Measurements from ENCODE around the gene CCDC47. TPM values are rescaled to one million over a fixed set of nuclear protein-coding genes. Genes with fewer than 3 reads are reported as not detected.

Gene CCDC47
- total RNA-seq, 1 experiment from 2014 or later = 147 TPM

DNA sequence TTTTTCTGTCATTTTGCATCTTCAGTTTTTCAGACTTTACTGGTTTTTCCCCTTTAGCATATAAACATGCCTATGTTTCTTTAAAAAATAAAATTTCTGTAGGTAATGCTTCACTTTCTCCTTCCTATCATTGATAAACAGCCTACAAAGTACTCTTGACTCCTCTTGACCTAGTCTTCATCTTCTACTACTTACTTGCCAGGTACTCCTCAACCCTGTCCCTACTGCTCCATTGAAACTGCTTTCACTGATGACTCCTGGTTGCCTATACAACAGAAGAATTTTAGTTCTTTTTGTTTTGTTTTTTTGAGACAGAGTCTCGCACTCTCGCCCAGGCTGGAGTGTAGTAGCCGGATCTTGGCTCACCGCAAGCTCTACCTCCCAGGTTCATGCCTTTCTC lies 7.5 kb upstream of the CCDC47 start:
- H3K27ac ChIP-seq (ENCODE audit: low read length) = peak overlapping the region; percentile 61
- H3K9me2 ChIP-seq (replicated peaks; ENCODE audit: low read length) = no peaks in the 10 kb centered on the region
- ATAC-seq = no peak
- H3F3A ChIP-seq (ENCODE audit: low read length, unreplicated experiment) = peaks cover 4% of the 10 kb centered on the region
- H3K4me1 ChIP-seq (ENCODE audit: insufficient read depth, low read length) = peaks cover 88% of the 10 kb centered on the region
- H3K4me2 ChIP-seq (ENCODE audit: low read length) = peak overlapping the region; percentile 69
- H3K9ac ChIP-seq (ENCODE audit: low read length) = no peak overlapping the region
- intact Hi-C loops (cut with micrococcal nuclease) = no loop called here
- no TSS peak for BruUV-seq (replicated peaks)
- peaks cover 36% of the 10 kb centered on the region for H3K36me3 ChIP-seq (ENCODE audit: low read depth, low read length)
- peaks cover 82% of the 10 kb centered on the region for H4K20me1 ChIP-seq (ENCODE audit: low read length)
- CTCF ChIA-PET = no interaction called here
- TF ChIP-seq EZH2 (IDR thresholded peaks at IDR 0.05; ENCODE audit: low read length, unreplicated experiment) (no peak), EZH2phosphoT487 (IDR thresholded peaks at IDR 0.05; ENCODE audit: borderline replicate concordance, low read length) (no peak)
- TF ChIP-seq, protein P1, sequence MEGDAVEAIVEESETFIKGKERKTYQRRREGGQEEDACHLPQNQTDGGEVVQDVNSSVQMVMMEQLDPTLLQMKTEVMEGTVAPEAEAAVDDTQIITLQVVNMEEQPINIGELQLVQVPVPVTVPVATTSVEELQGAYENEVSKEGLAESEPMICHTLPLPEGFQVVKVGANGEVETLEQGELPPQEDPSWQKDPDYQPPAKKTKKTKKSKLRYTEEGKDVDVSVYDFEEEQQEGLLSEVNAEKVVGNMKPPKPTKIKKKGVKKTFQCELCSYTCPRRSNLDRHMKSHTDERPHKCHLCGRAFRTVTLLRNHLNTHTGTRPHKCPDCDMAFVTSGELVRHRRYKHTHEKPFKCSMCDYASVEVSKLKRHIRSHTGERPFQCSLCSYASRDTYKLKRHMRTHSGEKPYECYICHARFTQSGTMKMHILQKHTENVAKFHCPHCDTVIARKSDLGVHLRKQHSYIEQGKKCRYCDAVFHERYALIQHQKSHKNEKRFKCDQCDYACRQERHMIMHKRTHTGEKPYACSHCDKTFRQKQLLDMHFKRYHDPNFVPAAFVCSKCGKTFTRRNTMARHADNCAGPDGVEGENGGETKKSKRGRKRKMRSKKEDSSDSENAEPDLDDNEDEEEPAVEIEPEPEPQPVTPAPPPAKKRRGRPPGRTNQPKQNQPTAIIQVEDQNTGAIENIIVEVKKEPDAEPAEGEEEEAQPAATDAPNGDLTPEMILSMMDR (conservative IDR thresholded peaks at IDR 0.05; ENCODE audit: low read depth, low read length) = no peak
- H3K4me3 ChIP-seq (ENCODE audit: low read length) = peak overlapping the region; percentile 37
- no peaks in the 10 kb centered on the region for H3K27me3 ChIP-seq (ENCODE audit: low read length)
- no peak overlapping the region for H2AFZ ChIP-seq (ENCODE audit: low read length)
- DNase-seq = no peak
- POLR2A ChIA-PET (ENCODE audit: unreplicated experiment) = interaction anchor here (0.6 kb wide), 2 partner anchors 46 to 296 kb away, joined by 3 to 5 read pairs; partner anchors contain the start of gene PSMC5
- H3K79me2 ChIP-seq (ENCODE audit: low read length) = peaks cover 99% of the 10 kb centered on the region
- H3K9me3 ChIP-seq (ENCODE audit: low read length) = no peaks in the 10 kb centered on the region

DNA sequence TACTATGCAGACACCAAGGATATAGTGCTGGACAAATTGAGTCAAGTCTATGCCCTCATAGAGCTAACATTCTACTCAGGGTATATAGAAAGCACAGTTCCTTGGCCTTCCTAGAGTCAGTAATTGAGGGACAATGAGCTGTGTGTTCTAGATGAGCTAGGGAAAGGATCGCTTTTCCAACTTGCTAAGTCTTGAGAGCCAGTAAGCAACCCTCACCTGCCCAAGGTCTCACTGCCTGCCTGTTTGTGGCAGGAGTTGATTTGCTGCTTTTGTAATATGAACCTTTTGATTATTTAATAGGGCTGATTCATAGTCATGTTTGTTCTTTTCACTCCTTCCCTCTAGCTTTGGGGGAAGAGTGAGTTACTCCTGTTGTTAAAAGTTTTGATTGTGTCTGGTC lies 7.1 kb upstream of the CCDC47 start:
- Histone ChIP-seq H3K4me2 (ENCODE audit: low read length) (peak overlapping the region; percentile 69), H3K9me3 (ENCODE audit: low read length) (no peaks in the 10 kb centered on the region), H3K79me2 (ENCODE audit: low read length) (peaks cover 99% of the 10 kb centered on the region), H3K27ac (ENCODE audit: low read length) (peak overlapping the region; percentile 61), H3K4me1 (ENCODE audit: insufficient read depth, low read length) (peaks cover 88% of the 10 kb centered on the region), H3K9ac (ENCODE audit: low read length) (no peak overlapping the region), H3F3A (ENCODE audit: low read length, unreplicated experiment) (peaks cover 4% of the 10 kb centered on the region), H3K9me2 (replicated peaks; ENCODE audit: low read length) (no peaks in the 10 kb centered on the region), H3K27me3 (ENCODE audit: low read length) (no peaks in the 10 kb centered on the region), H4K20me1 (ENCODE audit: low read length) (peaks cover 82% of the 10 kb centered on the region), H2AFZ (ENCODE audit: low read length) (no peak overlapping the region), H3K36me3 (ENCODE audit: low read depth, low read length) (peaks cover 38% of the 10 kb centered on the region), H3K4me3 (ENCODE audit: low read length) (peak overlapping the region; percentile 37)
- intact Hi-C loops (cut with micrococcal nuclease) = no loop called here
- no peak for TF ChIP-seq EZH2 (IDR thresholded peaks at IDR 0.05; ENCODE audit: low read length, unreplicated experiment)
- DNase-seq (peak; percentile 92), ATAC-seq (peak; percentile 91)
- ChIA-PET CTCF (no interaction called here), POLR2A (ENCODE audit: unreplicated experiment) (interaction anchor here (0.6 kb wide), 2 partner anchors 46 to 296 kb away, joined by 3 to 5 read pairs; partner anchors contain the start of gene PSMC5)
- no TSS peak for BruUV-seq (replicated peaks)

DNA sequence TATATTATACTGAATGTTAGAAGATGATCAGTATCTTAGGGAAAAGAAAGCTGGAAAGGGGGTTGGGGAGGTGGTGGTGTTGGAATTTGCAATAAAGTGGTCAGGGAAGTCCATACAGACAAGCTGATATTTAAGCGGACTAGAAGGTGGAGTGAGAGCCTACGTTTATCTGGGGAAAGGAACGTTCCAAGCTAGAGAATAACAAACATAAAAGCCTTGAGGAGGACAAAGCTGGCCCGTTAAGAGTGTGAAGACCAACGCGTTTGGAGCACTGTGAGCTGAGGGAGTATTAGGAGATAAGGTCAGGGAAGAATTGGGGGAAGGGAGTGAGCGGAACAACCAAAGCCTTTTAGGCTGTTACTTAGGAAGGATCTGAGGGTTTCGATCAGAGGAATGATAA lies 2.0 kb upstream of the CCDC47 start:
- peaks cover 94% of the 10 kb centered on the region for H3K79me2 ChIP-seq (ENCODE audit: low read length)
- H3K4me3 ChIP-seq (ENCODE audit: low read length) = peak overlapping the region; percentile 88
- H3K9me2 ChIP-seq (replicated peaks; ENCODE audit: low read length) = no peaks in the 10 kb centered on the region
- TF ChIP-seq EZH2 (IDR thresholded peaks at IDR 0.05; ENCODE audit: low read length, unreplicated experiment) (no peak), EZH2phosphoT487 (IDR thresholded peaks at IDR 0.05; ENCODE audit: borderline replicate concordance, low read length) (no peak)
- TF ChIP-seq, protein P1 (conservative IDR thresholded peaks at IDR 0.05; ENCODE audit: low read depth, low read length) = no peak
- peak; percentile 14 for DNase-seq
- ATAC-seq = no peak
- H4K20me1 ChIP-seq (ENCODE audit: low read length) = peaks cover 65% of the 10 kb centered on the region
- no TSS peak for BruUV-seq (replicated peaks)
- H3K36me3 ChIP-seq (ENCODE audit: low read depth, low read length) = peaks cover 19% of the 10 kb centered on the region; the same call in 1 of the 2 replicates
- H3K27me3 ChIP-seq (ENCODE audit: low read length) = no peaks in the 10 kb centered on the region
- H2AFZ ChIP-seq (ENCODE audit: low read length) = no peak overlapping the region
- H3F3A ChIP-seq (ENCODE audit: low read length, unreplicated experiment) = no peaks in the 10 kb centered on the region
- intact Hi-C loops (cut with micrococcal nuclease) = loop anchor here (10.0 kb wide), 1 partner anchor 341 kb away; no protein-coding TSS in a partner anchor
- H3K9me3 ChIP-seq (ENCODE audit: low read length) = no peaks in the 10 kb centered on the region
- H3K4me1 ChIP-seq (ENCODE audit: insufficient read depth, low read length) = peaks cover 47% of the 10 kb centered on the region
- POLR2A ChIA-PET (ENCODE audit: unreplicated experiment) = interaction anchor here (0.6 kb wide), 1 partner anchor 951 kb away, joined by 4 read pairs; no protein-coding TSS in a partner anchor
- CTCF ChIA-PET = no interaction called here
- peak overlapping the region; percentile 88 for H3K4me2 ChIP-seq (ENCODE audit: low read length)
- no peak overlapping the region for H3K27ac ChIP-seq (ENCODE audit: low read length)
- peak overlapping the region; percentile 98 for H3K9ac ChIP-seq (ENCODE audit: low read length)
